DOHH2 (cell line): ENCODE data around the gene ATP5F1E.
A peak's percentile ranks its signal among the peaks of the same experiment; 100 is the strongest.

ENCODE experiments used
- H3F3A ChIP-seq: fragments of 200-600 bp; sonication (generic), shearing (Covaris generic); 2 replicates; pipeline ENCODE4 v1.6.0; 2016; ENCODE audit warnings: antibody characterized with exemption, mild to moderate bottlenecking; ENCODE audit not compliant: control insufficient read depth, insufficient read depth
- H3K27ac ChIP-seq: fragments of 200-600 bp; sonication (generic); 2 replicates; pipeline ENCODE4 v1.5.1; 2014; ENCODE audit warnings: low read depth, mild to moderate bottlenecking, low read length, moderate library complexity
- H3K27me3 ChIP-seq: fragments of 200-600 bp; sonication (generic); 2 replicates; pipeline ENCODE4 v1.6.1; 2014; ENCODE audit warnings: mild to moderate bottlenecking, low read length, mixed read lengths; ENCODE audit not compliant: control insufficient read depth
- H3K36me3 ChIP-seq: fragments of 200-600 bp; sonication (generic); 2 replicates; pipeline ENCODE4 v1.6.1; 2014; ENCODE audit warnings: mild to moderate bottlenecking, low read length, moderate library complexity, mixed read lengths; ENCODE audit not compliant: control insufficient read depth
- H3K4me1 ChIP-seq: fragments of 200-600 bp; sonication (generic); 2 replicates; pipeline ENCODE4 v1.6.1; 2014; ENCODE audit warnings: mild to moderate bottlenecking, low read length, mixed read lengths; ENCODE audit not compliant: control insufficient read depth
- H3K4me2 ChIP-seq: fragments of 200-600 bp; sonication (generic); 2 replicates; pipeline ENCODE4 v1.6.0; 2014; ENCODE audit warnings: mild to moderate bottlenecking, low read length, moderate library complexity
- H3K4me3 ChIP-seq: fragments of 200-600 bp; sonication (generic); 2 replicates; pipeline ENCODE4 v1.5.1; 2014; ENCODE audit warnings: mild to moderate bottlenecking, low read length, mixed read lengths
- H3K79me2 ChIP-seq: fragments of 200-600 bp; sonication (generic); 2 replicates; pipeline ENCODE4 v1.6.1; 2014; ENCODE audit warnings: mild to moderate bottlenecking, low read length, mixed read lengths; ENCODE audit not compliant: control insufficient read depth
- H3K9me2 ChIP-seq: fragments of 200-600 bp; sonication (generic); replicated peaks from 2 replicates; pipeline ENCODE4 v1.6.1; 2014; ENCODE audit warnings: mild to moderate bottlenecking, low read length, mixed read lengths; ENCODE audit not compliant: control insufficient read depth
- H3K9me3 ChIP-seq: fragments of 200-600 bp; sonication (generic); 2 replicates; pipeline ENCODE4 v1.6.1; 2014; ENCODE audit warnings: antibody characterized with exemption, low read length, mixed read lengths; ENCODE audit not compliant: control insufficient read depth, insufficient read depth
- H4K20me1 ChIP-seq: fragments of 200-600 bp; sonication (generic); 2 replicates; pipeline ENCODE4 v1.6.0; 2014; ENCODE audit warnings: low read depth, mild to moderate bottlenecking, antibody characterized with exemption, low read length, moderate library complexity; ENCODE audit not compliant: control insufficient read depth, insufficient read depth
- EZH2phosphoT487 ChIP-seq: fragments of 200-600 bp; sonication (generic); IDR thresholded peaks from 2 replicates; pipeline ENCODE4 v1.6.1; 2017; ENCODE audit warnings: borderline replicate concordance, mild to moderate bottlenecking, antibody characterized with exemption, low read length, moderate library complexity, mixed read lengths
- TF ChIP-seq, protein P1 (sequence below): fragments of 200-600 bp; sonication (generic); IDR thresholded peaks from one replicate; pipeline ENCODE4 v1.5.1; 2014; ENCODE audit warnings: antibody characterized with exemption, mild to moderate bottlenecking, low read depth, low read length; ENCODE audit not compliant: poor library complexity, severe bottlenecking

The ATP5F1E gene

DNA sequence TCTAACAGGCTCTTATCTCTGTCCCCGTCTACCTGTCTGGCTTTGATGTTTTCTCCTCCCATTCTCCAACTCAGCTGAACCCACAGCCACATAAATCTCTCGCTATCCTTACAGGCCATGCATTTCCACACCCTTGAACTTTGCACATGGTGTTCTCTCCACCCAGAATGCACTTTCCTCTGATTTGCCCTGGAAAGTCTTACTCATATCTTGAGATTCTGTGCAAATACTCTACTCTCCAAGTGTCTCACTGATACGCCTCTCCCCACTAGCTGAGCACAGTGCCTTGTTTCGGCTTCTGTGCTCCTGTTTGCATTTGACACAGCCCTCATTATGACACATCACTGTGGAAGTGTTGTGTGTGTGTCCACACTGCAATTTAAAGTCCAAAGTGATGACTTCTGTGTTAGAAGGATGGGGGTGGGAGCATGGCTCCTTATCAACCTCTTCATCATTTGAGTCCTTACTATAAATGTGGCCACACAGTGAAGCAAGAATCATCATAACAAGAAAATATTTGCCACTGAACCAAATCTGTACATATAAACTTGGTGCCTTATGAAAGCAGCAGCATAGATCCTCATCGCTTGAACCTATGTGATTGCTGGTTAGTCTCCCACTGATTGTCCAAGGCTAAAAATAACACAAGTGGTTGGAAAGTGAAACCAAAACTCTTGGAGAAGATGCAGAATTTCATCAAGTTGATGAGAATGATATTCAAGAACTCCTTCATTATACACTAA is 16.0 kb upstream of the ATP5F1E start:
- Histone ChIP-seq H3K9me2 (no peaks in the 10 kb centered on the region), H4K20me1 (no peaks in the 10 kb centered on the region), H3K79me2 (peaks cover 3% of the 10 kb centered on the region), H3K9me3 (no peaks in the 10 kb centered on the region), H3K4me2 (no peak overlapping the region), H3K4me3 (no peak overlapping the region), H3K4me1 (peaks cover 18% of the 10 kb centered on the region), H3K36me3 (no peaks in the 10 kb centered on the region), H3K27ac (no peak overlapping the region), H3K27me3 (peaks cover 28% of the 10 kb centered on the region), H3F3A (peaks cover 12% of the 10 kb centered on the region)
- no peak for TF ChIP-seq EZH2phosphoT487
- TF ChIP-seq, protein P1, sequence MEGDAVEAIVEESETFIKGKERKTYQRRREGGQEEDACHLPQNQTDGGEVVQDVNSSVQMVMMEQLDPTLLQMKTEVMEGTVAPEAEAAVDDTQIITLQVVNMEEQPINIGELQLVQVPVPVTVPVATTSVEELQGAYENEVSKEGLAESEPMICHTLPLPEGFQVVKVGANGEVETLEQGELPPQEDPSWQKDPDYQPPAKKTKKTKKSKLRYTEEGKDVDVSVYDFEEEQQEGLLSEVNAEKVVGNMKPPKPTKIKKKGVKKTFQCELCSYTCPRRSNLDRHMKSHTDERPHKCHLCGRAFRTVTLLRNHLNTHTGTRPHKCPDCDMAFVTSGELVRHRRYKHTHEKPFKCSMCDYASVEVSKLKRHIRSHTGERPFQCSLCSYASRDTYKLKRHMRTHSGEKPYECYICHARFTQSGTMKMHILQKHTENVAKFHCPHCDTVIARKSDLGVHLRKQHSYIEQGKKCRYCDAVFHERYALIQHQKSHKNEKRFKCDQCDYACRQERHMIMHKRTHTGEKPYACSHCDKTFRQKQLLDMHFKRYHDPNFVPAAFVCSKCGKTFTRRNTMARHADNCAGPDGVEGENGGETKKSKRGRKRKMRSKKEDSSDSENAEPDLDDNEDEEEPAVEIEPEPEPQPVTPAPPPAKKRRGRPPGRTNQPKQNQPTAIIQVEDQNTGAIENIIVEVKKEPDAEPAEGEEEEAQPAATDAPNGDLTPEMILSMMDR: no peak

DNA sequence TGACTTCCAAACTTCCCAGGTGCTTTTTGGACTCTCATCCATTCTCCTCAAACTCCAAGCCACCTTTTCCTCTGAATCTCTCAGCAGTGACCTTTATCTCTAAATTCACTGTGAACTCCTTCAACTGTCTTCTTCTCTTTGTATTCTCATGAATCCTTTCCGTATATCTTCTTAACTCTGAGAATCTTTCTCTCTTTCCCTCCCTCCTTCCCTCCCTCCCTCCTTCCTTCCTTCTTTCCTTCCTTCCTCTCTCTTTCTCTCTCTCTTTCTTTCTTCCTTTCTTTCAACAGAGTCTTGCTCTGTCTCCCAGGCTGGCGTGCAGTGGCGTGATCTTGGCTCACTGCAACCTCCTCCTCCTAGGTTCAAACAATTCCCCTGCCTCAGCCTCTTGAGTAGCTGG is 14.7 kb upstream of the ATP5F1E start:
- Histone ChIP-seq H3K9me3 (no peaks in the 10 kb centered on the region), H3K27me3 (peaks cover 17% of the 10 kb centered on the region), H4K20me1 (no peaks in the 10 kb centered on the region), H3K4me1 (peaks cover 21% of the 10 kb centered on the region), H3K9me2 (no peaks in the 10 kb centered on the region), H3K4me3 (no peak overlapping the region), H3K36me3 (peaks cover 6% of the 10 kb centered on the region), H3F3A (peaks cover 12% of the 10 kb centered on the region), H3K79me2 (peaks cover 14% of the 10 kb centered on the region), H3K27ac (no peak overlapping the region), H3K4me2 (no peak overlapping the region)
- no peak for TF ChIP-seq EZH2phosphoT487
- TF ChIP-seq, protein P1: no peak

DNA sequence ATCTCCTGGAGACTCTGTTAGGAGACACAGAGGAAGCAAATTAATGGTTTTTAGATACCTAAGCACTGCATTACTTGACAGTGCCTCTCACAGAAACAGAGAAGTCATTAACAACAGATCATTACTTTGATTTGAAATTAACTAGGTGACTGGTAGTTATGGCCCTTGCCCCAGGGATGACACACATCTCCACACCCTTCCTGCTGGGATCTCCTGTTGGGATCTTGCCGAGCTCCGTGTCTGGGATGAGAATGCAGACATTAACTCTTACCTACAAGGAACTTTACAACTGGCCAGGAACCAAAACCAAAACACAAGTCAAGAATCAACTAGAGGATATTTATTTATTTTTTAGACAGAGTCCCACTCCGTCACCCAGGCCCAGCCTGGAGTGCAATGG is 12.7 kb upstream of the ATP5F1E start:
- H4K20me1 ChIP-seq: peaks cover 11% of the 10 kb centered on the region

More for the DNA sequence above, 12.7 kb upstream of the ATP5F1E start:
- peaks cover 6% of the 10 kb centered on the region; the same call in 1 of the 2 replicates for H3K27me3 ChIP-seq
- H3F3A ChIP-seq: peaks cover 12% of the 10 kb centered on the region
- no peak overlapping the region for H3K4me3 ChIP-seq
- H3K4me2 ChIP-seq: peak overlapping the region; percentile 100
- no peak overlapping the region for H3K27ac ChIP-seq
- TF ChIP-seq, protein P1: no peak
- H3K79me2 ChIP-seq: peaks cover 35% of the 10 kb centered on the region
- H3K4me1 ChIP-seq: peaks cover 41% of the 10 kb centered on the region
- H3K9me3 ChIP-seq: no peaks in the 10 kb centered on the region
- H3K36me3 ChIP-seq: peaks cover 27% of the 10 kb centered on the region
- no peaks in the 10 kb centered on the region for H3K9me2 ChIP-seq
